A673 (cell line): ENCODE data around the gene NR2C2. TPM values are rescaled to one million over a fixed set of nuclear protein-coding genes. Genes with fewer than 3 reads are reported as not detected.

Source experiments
- BruUV-seq: library from RNA; stranded (reverse); fragments of 400-500 nt; replicated peaks from 2 replicates; lab custom pipeline; 2021; lab: Mats Ljungman, UMichigan
- CTCF ChIA-PET: fragments of 300-600 bp; sonication (Branson Sonifier 250); formaldehyde crosslinking; loops from one replicate; lab custom pipeline; 2022; ENCODE audit warnings: antibody characterized with exemption; lab: Charles Lee
- POLR2A ChIA-PET: fragments of 300-600 bp; sonication (Branson Sonifier 250); formaldehyde crosslinking; loops from one replicate; lab custom pipeline; 2022; ENCODE audit warnings: antibody characterized with exemption; ENCODE audit not compliant: low non-redundant PET; lab: Charles Lee
- DNase-seq: peaks from one replicate; pipeline ENCODE4 v3.0.0-alpha.2; 2015; ENCODE audit warnings: low spot score
- H3K27ac ChIP-seq: fragments of 200-600 bp; sonication (generic); 2 replicates; pipeline ENCODE4 v1.5.1; 2016; ENCODE audit warnings: mixed run types, low read depth, mild to moderate bottlenecking, mixed read lengths, antibody characterized with exemption, low read length; ENCODE audit not compliant: poor library complexity, severe bottlenecking
- H3K27me3 ChIP-seq: fragments of 200-600 bp; sonication (generic); replicated peaks from 2 replicates; pipeline ENCODE4 v1.6.1; 2017; ENCODE audit warnings: mixed run types, low read depth, mild to moderate bottlenecking, mixed read lengths, antibody characterized with exemption, low read length; ENCODE audit not compliant: insufficient read depth, poor library complexity
- H3K36me3 ChIP-seq: fragments of 200-600 bp; sonication (generic); 2 replicates; pipeline ENCODE4 v1.6.1; 2016; ENCODE audit warnings: mixed run types, mild to moderate bottlenecking, mixed read lengths, antibody characterized with exemption, low read length; ENCODE audit not compliant: insufficient read depth, poor library complexity, severe bottlenecking
- H3K4me1 ChIP-seq: fragments of 200-600 bp; sonication (generic); 2 replicates; pipeline ENCODE4 v1.6.1; 2017; ENCODE audit warnings: mixed run types, mild to moderate bottlenecking, mixed read lengths, antibody characterized with exemption, low read length; ENCODE audit not compliant: insufficient read depth, poor library complexity, severe bottlenecking
- H3K4me3 ChIP-seq: fragments of 200-600 bp; sonication (generic); 2 replicates; pipeline ENCODE4 v1.5.1; 2016; ENCODE audit warnings: low read depth, mixed run types, mild to moderate bottlenecking, mixed read lengths, low read length; ENCODE audit not compliant: poor library complexity, severe bottlenecking
- H3K9me3 ChIP-seq: fragments of 200-600 bp; sonication (generic); 2 replicates; pipeline ENCODE4 v1.6.1; 2016; ENCODE audit warnings: mixed run types, low read depth, mild to moderate bottlenecking, mixed read lengths, antibody characterized with exemption, low read length; ENCODE audit not compliant: poor library complexity, severe bottlenecking
- EZH2 ChIP-seq: fragments of 200-600 bp; sonication (generic); IDR thresholded peaks from 2 replicates; pipeline ENCODE4 v1.6.1; 2017; ENCODE audit warnings: borderline replicate concordance, low read depth, mild to moderate bottlenecking, mixed read lengths, antibody characterized with exemption, low read length; ENCODE audit not compliant: poor library complexity, severe bottlenecking
- intact Hi-C: fragments of 100-400 bp; cut with micrococcal nuclease; formaldehyde crosslinking; loops from one replicate; pipeline ENCODE4 v1.10.0; 2022; ENCODE audit not compliant: unreplicated experiment
- total RNA-seq: library from RNA; stranded (reverse); gene quantifications from 2 replicates; pipeline ENCODE4 v1.2.3, GENCODE V29; 2021
- TF ChIP-seq, protein P1 (sequence below): fragments of 300-800, 200-600 bp; sonication (generic); conservative IDR thresholded peaks from 2 replicates; pipeline ENCODE4 v1.5.1; 2017; ENCODE audit warnings: low read depth, mild to moderate bottlenecking, antibody characterized with exemption, low read length, moderate library complexity, mixed read lengths

The NR2C2 gene
- total RNA-seq, 1 experiment from 2014 or later, result 56.5 TPM

DNA sequence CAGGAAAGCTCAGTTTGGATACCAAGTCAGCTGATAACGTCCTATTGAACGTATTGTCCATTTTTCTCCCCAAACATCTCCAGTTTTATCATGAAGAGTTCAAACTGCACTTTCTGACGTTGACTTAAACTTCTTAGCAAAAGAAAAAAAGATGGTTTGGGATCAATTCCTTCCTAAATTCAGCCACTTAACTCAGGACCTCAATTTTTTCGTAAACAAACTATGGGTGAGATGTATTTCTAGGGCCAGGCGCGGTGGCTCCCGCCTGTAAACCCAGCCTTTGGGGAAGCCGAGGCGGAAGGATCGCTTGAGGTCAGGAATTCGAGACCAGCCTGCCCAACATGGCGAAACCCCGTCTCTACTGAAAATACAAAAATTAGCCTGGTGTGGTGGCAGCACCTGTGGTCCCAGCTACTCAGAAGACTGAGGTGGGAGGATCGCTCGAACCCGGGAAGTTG is 118.2 kb downstream of the NR2C2 start:
- ChIA-PET CTCF (interaction anchor here (1.2 kb wide), 1 partner anchor 14 kb away, joined by 4 read pairs; no protein-coding TSS in a partner anchor), POLR2A (interaction anchor here (0.6 kb wide), 1 partner anchor 23 kb away, joined by 4 read pairs; no protein-coding TSS in a partner anchor)
- Histone ChIP-seq H3K4me1 (peaks cover 5% of the 10 kb centered on the region), H3K4me3 (peak overlapping the region; percentile 99), H3K36me3 (no peaks in the 10 kb centered on the region), H3K27me3 (no peaks in the 10 kb centered on the region), H3K9me3 (no peaks in the 10 kb centered on the region), H3K27ac (no peak overlapping the region)
- no TSS peak for BruUV-seq
- TF ChIP-seq, protein P1, sequence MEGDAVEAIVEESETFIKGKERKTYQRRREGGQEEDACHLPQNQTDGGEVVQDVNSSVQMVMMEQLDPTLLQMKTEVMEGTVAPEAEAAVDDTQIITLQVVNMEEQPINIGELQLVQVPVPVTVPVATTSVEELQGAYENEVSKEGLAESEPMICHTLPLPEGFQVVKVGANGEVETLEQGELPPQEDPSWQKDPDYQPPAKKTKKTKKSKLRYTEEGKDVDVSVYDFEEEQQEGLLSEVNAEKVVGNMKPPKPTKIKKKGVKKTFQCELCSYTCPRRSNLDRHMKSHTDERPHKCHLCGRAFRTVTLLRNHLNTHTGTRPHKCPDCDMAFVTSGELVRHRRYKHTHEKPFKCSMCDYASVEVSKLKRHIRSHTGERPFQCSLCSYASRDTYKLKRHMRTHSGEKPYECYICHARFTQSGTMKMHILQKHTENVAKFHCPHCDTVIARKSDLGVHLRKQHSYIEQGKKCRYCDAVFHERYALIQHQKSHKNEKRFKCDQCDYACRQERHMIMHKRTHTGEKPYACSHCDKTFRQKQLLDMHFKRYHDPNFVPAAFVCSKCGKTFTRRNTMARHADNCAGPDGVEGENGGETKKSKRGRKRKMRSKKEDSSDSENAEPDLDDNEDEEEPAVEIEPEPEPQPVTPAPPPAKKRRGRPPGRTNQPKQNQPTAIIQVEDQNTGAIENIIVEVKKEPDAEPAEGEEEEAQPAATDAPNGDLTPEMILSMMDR, result no peak
- no peak for TF ChIP-seq EZH2
- intact Hi-C loops, result no loop called here
- DNase-seq, result no peak

DNA sequence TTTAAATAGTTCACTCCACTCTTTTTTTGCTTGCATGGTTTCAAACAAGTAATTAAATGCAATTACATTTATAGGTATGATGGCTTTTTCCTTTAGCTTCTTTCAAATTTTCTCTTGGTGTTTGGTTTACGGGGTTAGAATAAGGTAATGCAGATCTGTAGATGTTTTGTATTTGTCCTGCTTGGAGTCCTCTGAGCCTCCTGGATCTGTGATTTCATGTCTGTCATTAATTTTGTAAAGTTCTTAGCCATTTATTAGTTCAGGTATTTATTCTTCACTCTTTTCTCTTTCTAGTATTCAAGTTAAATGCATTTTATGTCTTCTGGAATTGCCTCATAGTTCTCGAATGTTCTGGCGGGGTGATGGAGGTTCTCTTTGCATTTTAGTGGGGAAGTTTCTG is 119.1 kb downstream of the NR2C2 start:
- intact Hi-C loops, result no loop called here
- ChIA-PET CTCF (no interaction called here), POLR2A (no interaction called here)

DNA sequence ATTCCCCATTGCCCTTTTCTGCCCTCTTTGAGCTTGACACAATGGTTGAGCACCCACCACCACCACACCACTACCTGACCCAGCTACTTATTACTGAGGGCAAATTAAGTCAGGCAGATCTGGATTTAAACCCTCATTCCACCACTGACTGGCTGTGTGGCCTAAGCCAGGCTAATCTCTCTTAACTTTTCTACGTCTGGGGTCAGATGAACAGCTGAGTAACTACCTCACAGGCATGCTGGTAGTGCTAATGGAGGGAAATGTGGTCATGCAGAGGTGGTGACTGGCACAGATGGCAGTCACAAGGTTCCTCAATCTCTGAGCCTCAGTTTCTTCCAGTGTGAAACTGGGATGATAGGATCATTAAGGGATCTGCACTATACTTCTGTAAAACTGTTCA is 122.1 kb downstream of the NR2C2 start:
- BruUV-seq, result no TSS peak

More for the DNA sequence above, 119.1 kb downstream of the NR2C2 start:
- Histone ChIP-seq H3K27me3 (no peaks in the 10 kb centered on the region), H3K36me3 (no peaks in the 10 kb centered on the region), H3K4me3 (no peak overlapping the region), H3K27ac (no peak overlapping the region), H3K9me3 (no peaks in the 10 kb centered on the region), H3K4me1 (peaks cover 5% of the 10 kb centered on the region)
- TF ChIP-seq EZH2, result no peak
- TF ChIP-seq, protein P1, result no peak
- BruUV-seq, result no TSS peak
- no peak for DNase-seq

More for the DNA sequence above, 122.1 kb downstream of the NR2C2 start:
- intact Hi-C loops, result no loop called here
- CTCF ChIA-PET, result no interaction called here
- no peaks in the 10 kb centered on the region for H3K4me1 ChIP-seq
- H3K36me3 ChIP-seq, result peaks cover 25% of the 10 kb centered on the region
- H3K9me3 ChIP-seq, result no peaks in the 10 kb centered on the region
- H3K4me3 ChIP-seq, result no peak overlapping the region
- TF ChIP-seq, protein P1, result no peak
- no peak for TF ChIP-seq EZH2
- no peaks in the 10 kb centered on the region for H3K27me3 ChIP-seq
- no peak for DNase-seq
- POLR2A ChIA-PET, result no interaction called here
- H3K27ac ChIP-seq, result no peak overlapping the region
